HG02970 (cell line): Measurements from ENCODE around the gene CPXM1.

ENCODE experiments used
- ATAC-seq: cut with Tn5 transposase; IDR thresholded peaks from one replicate; pipeline ENCODE4 v1.9.1; 2021; ENCODE audit warnings: mild to moderate bottlenecking, moderate library complexity, moderate number of reproducible peaks; ENCODE audit not compliant: unreplicated experiment, low FRiP score

Gene CPXM1

DNA sequence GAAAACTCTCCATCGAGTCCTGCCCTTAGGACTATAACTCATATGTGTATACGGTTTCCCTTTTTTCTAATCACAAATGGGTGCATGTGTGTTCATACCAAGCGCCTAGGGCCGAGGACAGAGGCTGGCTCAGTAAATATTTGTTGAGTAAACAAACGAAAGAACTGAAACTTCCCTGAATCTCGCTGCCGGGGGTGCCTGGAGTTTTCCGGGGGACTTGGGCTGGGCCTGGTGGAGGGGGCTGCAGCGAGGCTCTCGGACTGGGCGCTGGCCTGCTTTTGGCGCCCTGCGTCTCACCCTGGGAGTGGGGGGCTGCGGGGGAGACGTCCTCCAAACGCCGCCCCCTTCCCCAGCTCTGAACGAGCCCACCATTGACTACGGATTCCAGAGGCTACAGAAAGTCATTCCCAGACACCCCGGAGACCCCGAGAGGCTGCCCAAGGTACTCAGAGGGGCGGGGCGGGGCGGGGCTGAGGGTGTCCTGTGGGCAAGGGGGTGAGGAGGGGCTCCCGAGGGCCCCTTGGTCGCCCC is 49.0 kb downstream of the CPXM1 start:
- no peak for ATAC-seq

DNA sequence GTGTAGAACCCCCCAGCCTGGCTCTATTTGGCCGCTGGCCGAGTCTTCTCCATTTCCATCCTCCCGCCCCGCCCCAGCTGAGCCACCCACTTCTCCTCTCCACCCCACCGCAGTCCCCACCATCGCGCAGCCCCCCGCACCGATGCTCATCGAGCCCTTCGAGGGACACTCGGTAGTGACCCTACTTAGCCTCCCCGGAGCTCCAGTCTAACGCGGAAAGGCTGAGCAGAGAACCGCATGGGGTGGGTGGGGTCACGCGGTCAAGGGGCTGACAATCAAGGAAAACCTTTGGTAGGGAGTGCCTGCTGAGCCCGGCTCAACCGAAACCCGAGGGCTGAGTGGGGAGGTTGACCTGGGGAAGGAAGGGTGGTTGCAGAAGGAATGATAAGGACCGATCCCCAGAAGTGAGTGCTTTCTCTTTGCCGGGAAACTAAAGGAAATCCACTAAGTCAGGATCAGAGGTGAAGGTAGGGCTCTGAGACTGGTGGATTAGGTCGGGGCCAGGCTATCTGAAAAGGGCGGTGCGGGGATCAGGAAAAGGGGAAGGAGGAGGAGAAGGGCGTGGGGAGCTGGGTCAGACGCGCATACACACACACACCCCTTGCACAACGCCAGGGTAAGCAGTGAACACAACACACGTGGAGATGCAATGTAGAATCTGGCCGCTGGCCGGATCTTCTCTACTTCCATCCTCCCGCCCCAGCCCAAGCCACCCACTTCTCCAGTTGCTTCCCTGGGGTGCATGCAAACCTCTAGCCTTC is 49.8 kb downstream of the CPXM1 start:
- no peak for ATAC-seq

DNA sequence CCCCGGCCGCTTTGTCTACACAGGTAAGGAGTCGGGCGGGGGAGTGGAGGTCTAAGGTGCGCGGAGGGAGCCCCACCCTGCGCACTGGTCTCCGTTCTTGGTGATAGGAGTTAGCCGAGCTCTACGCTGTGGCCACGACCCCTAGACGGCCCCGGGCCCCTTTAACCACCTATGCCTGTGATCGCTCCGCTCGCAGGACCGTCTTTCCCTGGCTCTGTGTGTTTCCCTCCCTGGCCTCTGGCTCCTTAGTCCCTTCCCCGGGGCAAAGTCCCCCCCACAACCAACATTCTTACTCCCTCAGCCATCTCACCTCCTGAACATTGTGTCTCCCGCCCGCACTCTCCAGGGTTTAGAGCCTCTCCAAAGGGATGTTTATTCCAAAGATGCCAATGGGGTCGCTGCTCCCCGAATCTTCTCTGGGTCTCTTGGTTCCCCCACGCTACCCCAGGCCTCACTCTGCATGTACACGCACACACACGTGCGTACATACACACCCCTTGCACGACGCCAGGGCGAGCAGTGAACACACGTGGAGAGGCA is 50.4 kb downstream of the CPXM1 start:
- ATAC-seq = no peak

DNA sequence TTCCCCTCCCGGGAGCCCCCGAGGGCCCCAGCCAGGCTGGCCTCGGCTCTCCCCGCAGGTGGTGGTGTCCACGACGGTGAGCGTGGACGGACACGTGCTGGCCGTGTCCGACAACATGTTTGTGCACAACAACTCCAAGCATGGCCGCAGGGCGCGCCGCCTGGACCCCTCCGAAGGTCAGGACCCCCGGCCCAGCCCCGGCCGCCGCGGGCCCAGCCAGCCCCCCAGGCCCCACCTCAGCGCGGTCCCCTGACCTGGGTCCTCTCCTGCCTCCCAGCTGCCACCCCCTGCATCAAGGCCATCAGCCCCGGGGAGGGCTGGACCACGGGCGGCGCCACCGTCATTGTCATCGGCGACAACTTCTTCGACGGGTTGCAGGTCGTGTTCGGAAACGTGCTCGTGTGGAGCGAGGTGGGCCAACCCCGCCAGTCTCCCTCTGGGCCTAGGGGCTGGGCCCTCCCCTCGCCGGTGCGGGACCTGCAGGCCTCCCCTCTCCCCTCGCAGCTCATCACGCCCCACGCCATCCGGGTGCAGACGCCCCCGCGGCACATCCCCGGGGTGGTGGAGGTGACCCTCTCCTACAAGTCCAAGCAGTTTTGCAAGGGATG is 51.0 kb downstream of the CPXM1 start:
- no peak for ATAC-seq

DNA sequence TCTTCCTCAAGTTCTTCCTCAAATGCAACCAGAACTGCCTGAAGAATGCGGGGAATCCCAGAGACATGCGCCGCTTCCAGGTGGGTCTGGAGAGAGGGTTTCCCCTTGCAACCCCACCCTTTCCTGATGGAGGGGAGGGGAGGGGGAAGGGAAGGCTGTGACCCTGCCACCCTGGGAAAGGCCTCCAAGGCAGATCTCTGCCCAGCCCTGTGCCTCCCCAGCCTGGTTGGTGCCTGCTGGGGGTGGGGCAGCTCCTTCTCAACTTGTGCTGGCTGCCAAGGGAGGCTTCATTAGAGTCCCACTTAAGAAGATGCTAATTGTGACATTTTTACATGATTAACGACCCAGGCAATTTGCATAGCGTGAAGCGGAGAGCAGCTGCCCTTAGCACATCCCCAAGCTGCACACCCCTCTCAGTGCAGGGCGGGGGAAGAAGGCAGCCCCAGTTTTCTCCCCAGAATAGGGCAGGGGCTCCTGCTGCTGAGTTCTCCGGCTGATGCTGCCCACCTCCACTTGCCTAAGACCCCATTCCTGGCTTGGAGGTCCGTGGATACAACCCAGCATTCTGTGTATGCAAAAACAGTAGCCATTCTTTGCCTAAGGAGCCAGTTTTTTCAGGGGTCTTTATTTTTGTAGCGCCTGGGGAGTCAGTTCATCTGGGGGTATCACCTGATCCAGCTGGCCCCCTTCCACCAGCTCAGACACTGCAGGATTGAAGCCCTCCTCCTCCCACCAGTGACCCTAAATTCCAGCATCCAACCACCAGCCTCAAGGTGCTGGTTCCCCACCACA is 51.7 kb downstream of the CPXM1 start:
- no peak for ATAC-seq

DNA sequence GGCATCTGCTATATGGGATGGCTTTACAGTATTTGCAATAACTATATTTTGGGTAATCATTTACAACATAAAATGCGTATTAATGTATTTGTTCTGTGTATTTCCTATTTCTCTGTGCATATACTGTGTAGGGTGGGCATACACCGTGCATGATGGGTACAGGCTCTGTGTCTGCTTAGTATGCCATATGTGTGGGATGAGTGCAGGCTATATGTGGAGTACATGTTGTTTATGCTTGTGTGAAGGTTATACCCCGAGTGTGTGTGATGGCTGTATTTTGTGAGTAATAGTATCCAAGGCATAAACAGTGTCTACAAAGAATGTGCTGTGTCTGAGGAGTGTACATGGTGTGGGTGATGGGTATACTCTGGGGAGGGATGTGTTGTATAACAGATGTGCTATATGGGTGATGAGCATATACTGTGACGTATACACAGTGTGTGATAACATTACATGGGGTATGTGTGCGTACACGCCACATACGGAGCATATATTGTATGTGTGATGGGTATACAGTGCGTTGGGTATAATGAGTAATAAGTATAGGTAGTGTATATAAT is 52.7 kb downstream of the CPXM1 start:
- ATAC-seq = no peak

DNA sequence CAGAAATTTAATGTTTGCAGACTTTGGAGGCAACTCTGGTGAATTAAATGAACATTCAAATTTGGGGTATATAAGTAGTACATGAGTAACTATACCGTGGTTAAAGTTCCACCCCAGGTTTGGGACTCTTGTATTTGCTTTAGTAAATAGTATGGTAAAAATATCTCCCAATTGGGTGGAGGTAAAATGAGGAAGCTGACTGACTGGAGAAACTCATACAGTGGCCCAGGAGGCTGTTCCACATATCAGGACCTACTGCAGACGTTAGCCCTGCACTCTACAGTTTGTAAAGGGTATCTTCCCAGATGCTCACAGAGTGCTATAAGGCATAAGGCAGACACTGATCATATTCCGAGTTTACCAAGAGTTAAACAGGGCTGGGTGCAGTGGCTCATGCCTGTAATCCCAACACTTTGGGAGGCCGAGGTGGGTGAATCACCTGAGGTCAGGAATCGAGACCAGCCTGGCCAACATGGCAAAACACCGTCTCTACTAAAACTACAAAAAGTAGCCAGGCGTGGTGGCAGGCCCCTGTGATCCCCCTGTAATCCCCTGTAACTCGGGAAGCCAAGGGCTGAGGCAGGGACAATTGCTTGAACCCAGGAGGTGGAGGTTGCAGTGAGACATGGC is 53.7 kb downstream of the CPXM1 start:
- ATAC-seq = no peak

DNA sequence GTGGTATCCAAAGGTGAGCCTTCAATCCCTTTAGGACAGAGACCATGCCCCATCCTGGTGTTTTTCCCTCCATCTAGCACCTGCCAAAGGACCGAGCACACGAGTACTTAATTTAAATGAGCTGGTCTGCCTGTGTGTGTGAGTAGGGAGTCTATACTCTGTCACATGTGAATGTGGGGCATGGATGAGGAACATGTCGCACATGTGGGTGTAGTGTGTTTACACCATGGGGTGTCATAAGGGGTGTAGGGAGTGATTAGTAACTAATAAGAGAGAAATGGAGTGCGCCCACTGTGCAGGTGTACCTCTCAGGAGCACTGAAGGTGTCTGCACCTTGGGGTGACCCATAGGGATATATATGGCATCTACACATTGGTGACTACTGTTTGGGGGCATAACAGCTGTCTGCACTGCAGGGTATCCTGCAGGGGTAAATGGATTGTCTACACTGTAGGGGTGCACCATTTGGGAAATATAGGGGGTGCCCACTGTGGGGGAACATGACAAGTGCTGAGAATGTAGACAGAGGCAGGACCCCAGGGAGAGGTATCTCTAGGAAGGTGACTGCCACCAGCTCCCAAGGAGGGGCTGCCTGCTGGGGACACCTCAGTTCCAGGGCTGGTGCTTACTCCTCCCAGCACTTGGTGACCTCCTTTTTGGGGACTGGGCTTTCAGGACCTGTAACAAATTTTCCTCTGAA is 54.3 kb downstream of the CPXM1 start:
- ATAC-seq = no peak

DNA sequence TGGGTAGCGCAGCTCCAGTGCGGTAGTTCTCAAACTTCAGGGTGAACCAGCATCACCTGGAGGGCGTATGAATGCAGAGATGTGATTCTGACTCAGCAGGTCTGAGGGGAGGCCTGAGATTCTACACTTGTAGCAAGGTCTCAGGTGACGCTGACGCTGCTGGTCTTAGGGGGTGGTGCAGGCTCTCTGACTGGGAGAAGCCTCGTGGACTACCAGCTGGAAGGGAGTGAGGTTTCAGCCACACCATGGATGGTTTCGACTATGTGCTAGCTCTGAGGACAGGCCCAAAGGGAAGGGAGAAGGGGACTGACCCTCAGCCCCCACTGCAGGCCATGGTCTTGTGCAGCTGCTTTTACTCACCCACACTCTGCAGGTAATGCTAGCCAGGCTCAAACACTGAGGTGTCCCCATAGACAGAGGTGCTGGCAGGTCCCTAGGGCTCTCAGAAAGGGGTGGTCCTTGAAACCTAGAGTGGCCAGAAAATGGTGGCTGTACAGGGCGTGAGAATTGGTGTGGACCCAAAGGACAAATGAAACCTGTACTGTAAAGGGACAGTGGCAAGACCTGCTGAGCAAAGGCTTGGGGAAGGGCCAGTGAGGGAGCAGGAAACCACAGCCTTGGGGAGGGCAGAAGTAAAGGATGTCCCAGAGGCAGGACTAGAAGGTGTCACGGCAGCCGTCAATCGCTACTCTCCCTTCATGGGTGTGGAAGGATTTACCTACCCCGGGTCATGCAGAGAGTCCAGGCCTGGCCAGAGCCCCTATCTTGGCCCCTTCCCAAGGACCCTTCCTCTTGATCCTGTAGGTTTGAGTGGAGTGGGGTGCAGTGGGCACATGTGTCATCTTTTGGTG is 55.1 kb downstream of the CPXM1 start:
- no peak for ATAC-seq
